AG10803 (cell line): Measurements from ENCODE around the gene SLC1A1.

Experiments
- DNase-seq: peaks from one replicate; pipeline ENCODE4 v3.0.0; 2010; ENCODE audit warnings: low read depth
- H3K4me3 ChIP-seq: 2 replicates; pipeline ENCODE4 v1.5.1; 2011; ENCODE audit warnings: mild to moderate bottlenecking, low read length, control low read depth
- CTCF ChIP-seq: conservative IDR thresholded peaks from 2 replicates; pipeline ENCODE4 v1.5.1; 2011; ENCODE audit warnings: mild to moderate bottlenecking, low read length, control low read depth, inconsistent platforms

Gene SLC1A1

GRCh38 chr9:4489919-4490704, at the start of gene SLC1A1:
SLC1A1 (plus strand) TSS chr9:4490468; CDS start chr9:4490680, 212 bp downstream.
- DNase-seq = peak; percentile 70

GRCh38 chr9:4442806-4443205, 47.5 kb upstream of the SLC1A1 start:
- DNase-seq = no peak
- TF ChIP-seq CTCF = no peak
- no peak overlapping the region for H3K4me3 ChIP-seq

More at GRCh38 chr9:4489919-4490704, at the start of gene SLC1A1:
- peak within 1 kb of the TSS; percentile 74 for H3K4me3 ChIP-seq
- no peak for TF ChIP-seq CTCF

- no peak overlapping the region for H3K4me3 ChIP-seq
- TF ChIP-seq CTCF = no peak
- DNase-seq = no peak
Measured at GRCh38 chr9:4443439-4443838, 46.8 kb upstream of the SLC1A1 start.

- TF ChIP-seq CTCF = no peak
- no peak for DNase-seq
Measured at GRCh38 chr9:4461437-4461836, 28.8 kb upstream of the SLC1A1 start.

GRCh38 chr9:4463824-4464223, 26.4 kb upstream of the SLC1A1 start:
- peak; percentile 6 for DNase-seq
- no peak overlapping the region for H3K4me3 ChIP-seq
- no peak for TF ChIP-seq CTCF

More at GRCh38 chr9:4461437-4461836, 28.8 kb upstream of the SLC1A1 start:
- no peak overlapping the region for H3K4me3 ChIP-seq

GRCh38 chr9:4464911-4465513, 25.3 kb upstream of the SLC1A1 start:
- H3K4me3 ChIP-seq = no peak overlapping the region
- TF ChIP-seq CTCF = no peak
- no peak for DNase-seq

GRCh38 chr9:4465910-4466309, 24.4 kb upstream of the SLC1A1 start:
- no peak overlapping the region for H3K4me3 ChIP-seq
- DNase-seq = no peak
- no peak for TF ChIP-seq CTCF
